PFSK-1 (cell line): ENCODE measurements around the gene ZCCHC24.

ENCODE experiments used
- POLR2AphosphoS5 ChIP-seq: IDR thresholded peaks from 2 replicates; pipeline ENCODE4 v1.6.1; 2012; ENCODE audit warnings: low read depth, mild to moderate bottlenecking, control low read depth, low read length, moderate library complexity
- REST ChIP-seq, 2 experiments: IDR thresholded peaks; 2 replicates each; pipeline versions ENCODE4 v1.6.1 to v1.8.0; 2011 to 2012; ENCODE audit warnings: low read depth in 2 of 2, low read length in 2 of 2, control low read depth in 1 of 2, inconsistent platforms in 1 of 2, mild to moderate bottlenecking in 1 of 2, moderate library complexity in 1 of 2; ENCODE audit not compliant: insufficient read depth in 1 of 2
- SIN3A ChIP-seq: IDR thresholded peaks from 2 replicates; pipeline ENCODE4 v1.6.1; 2012; ENCODE audit warnings: mild to moderate bottlenecking, low read length, moderate library complexity, borderline replicate concordance; ENCODE audit not compliant: insufficient read depth
- TAF1 ChIP-seq: IDR thresholded peaks from 2 replicates; pipeline ENCODE4 v1.6.1; 2012; ENCODE audit warnings: low read length, control low read depth, borderline replicate concordance; ENCODE audit not compliant: insufficient read depth

GRCh38 chr10:79379512-79380124 lies 65.8 kb downstream of the ZCCHC24 start:
- TF ChIP-seq TAF1 (no peak), POLR2AphosphoS5 (no peak), REST (IDR thresholded peaks at IDR 0.05; ENCODE audit: insufficient read depth in 1 of 2, low read depth in 2 of 2, low read length in 2 of 2) (no peak), SIN3A (no peak)
